Astrocyte (in vitro differentiated cells and primary cell): ENCODE results near the gene TATDN2. TPM values are rescaled to one million over a fixed set of nuclear protein-coding genes. Genes with fewer than 3 reads are reported as not detected.

Experiments used
- DNase-seq: peaks from one replicate; pipeline ENCODE4 v3.0.0-alpha.2; 2010; ENCODE audit warnings: low read depth
- FAIRE-seq: peaks from 2 replicates; lab custom pipeline; 2011; peaks lifted over from hg19 to GRCh38; lab: Jason Lieb, UNC
- H2AFZ ChIP-seq: 2 replicates; pipeline ENCODE4 v1.6.0; 2012; ENCODE audit warnings: low read depth, low read length, inconsistent platforms
- H3K27ac ChIP-seq: 2 replicates; pipeline ENCODE4 v1.5.1; 2011; ENCODE audit warnings: low read depth, low read length, inconsistent platforms
- H3K27me3 ChIP-seq: 2 replicates; pipeline ENCODE4 v1.6.0; 2011; ENCODE audit warnings: low read length, inconsistent platforms; ENCODE audit not compliant: insufficient read depth
- H3K36me3 ChIP-seq: 2 replicates; pipeline ENCODE4 v1.5.1; 2011; ENCODE audit warnings: low read length, inconsistent platforms; ENCODE audit not compliant: insufficient read depth
- H3K4me1 ChIP-seq: 2 replicates; pipeline ENCODE4 v1.5.1; 2011; ENCODE audit warnings: low read length, inconsistent platforms; ENCODE audit not compliant: insufficient read depth
- H3K4me2 ChIP-seq: 2 replicates; pipeline ENCODE4 v1.6.0; 2012; ENCODE audit warnings: low read length, inconsistent platforms
- H3K4me3 ChIP-seq: 2 replicates; pipeline ENCODE4 v1.5.1; 2011; ENCODE audit warnings: low read depth, mild to moderate bottlenecking, low read length, inconsistent platforms; ENCODE audit not compliant: insufficient read depth
- H3K79me2 ChIP-seq: 2 replicates; pipeline ENCODE4 v1.6.0; 2012; ENCODE audit warnings: mild to moderate bottlenecking, low read length, inconsistent platforms; ENCODE audit not compliant: insufficient read depth
- H3K9ac ChIP-seq: 2 replicates; pipeline ENCODE4 v1.6.0; 2012; ENCODE audit warnings: mild to moderate bottlenecking, low read length, inconsistent platforms
- H3K9me3 ChIP-seq: 2 replicates; pipeline ENCODE4 v1.5.1; 2012; ENCODE audit warnings: low read depth, mild to moderate bottlenecking, low read length, inconsistent platforms; ENCODE audit not compliant: insufficient read depth
- H4K20me1 ChIP-seq: 2 replicates; pipeline ENCODE4 v1.6.0; 2012; ENCODE audit warnings: low read length, inconsistent platforms; ENCODE audit not compliant: insufficient read depth
- H3K27ac Mint-ChIP-seq: one replicate; pipeline ENCODE4 v1.8.0; 2021; ENCODE audit warnings: mild to moderate bottlenecking, mixed read lengths; ENCODE audit not compliant: unreplicated experiment
- H3K27me3 Mint-ChIP-seq: one replicate; pipeline ENCODE4 v1.8.0; 2021; ENCODE audit warnings: low read depth, mixed read lengths; ENCODE audit not compliant: unreplicated experiment
- H3K36me3 Mint-ChIP-seq: one replicate; pipeline ENCODE4 v1.8.0; 2021; ENCODE audit warnings: low read depth, mixed read lengths; ENCODE audit not compliant: unreplicated experiment
- H3K4me1 Mint-ChIP-seq: one replicate; pipeline ENCODE4 v1.8.0; 2021; ENCODE audit warnings: low read depth, mixed read lengths; ENCODE audit not compliant: unreplicated experiment
- H3K4me3 Mint-ChIP-seq: one replicate; pipeline ENCODE4 v1.8.0; 2021; ENCODE audit warnings: mild to moderate bottlenecking, moderate library complexity, mixed read lengths; ENCODE audit not compliant: unreplicated experiment
- H3K9me3 Mint-ChIP-seq: one replicate; pipeline ENCODE4 v1.8.0; 2021; ENCODE audit warnings: mild to moderate bottlenecking, mixed read lengths; ENCODE audit not compliant: unreplicated experiment
- EZH2 ChIP-seq: IDR thresholded peaks from 2 replicates; pipeline ENCODE4 v1.6.1; 2012; ENCODE audit warnings: mild to moderate bottlenecking, low read length, inconsistent platforms; ENCODE audit not compliant: insufficient read depth
- total RNA-seq: library from RNA; stranded (reverse); gene quantifications from 2 replicates; pipeline ENCODE4 v1.2.1, GENCODE V29; 2021
- TF ChIP-seq, protein P1 (sequence below): IDR thresholded peaks from 2 replicates; pipeline ENCODE4 v1.5.1; 2011; ENCODE audit warnings: low read depth, mild to moderate bottlenecking, inconsistent platforms, low read length, moderate library complexity; ENCODE audit not compliant: insufficient read depth

TATDN2 gene
- total RNA-seq, 1 donor from 2014 or later = 29.5 TPM

DNA sequence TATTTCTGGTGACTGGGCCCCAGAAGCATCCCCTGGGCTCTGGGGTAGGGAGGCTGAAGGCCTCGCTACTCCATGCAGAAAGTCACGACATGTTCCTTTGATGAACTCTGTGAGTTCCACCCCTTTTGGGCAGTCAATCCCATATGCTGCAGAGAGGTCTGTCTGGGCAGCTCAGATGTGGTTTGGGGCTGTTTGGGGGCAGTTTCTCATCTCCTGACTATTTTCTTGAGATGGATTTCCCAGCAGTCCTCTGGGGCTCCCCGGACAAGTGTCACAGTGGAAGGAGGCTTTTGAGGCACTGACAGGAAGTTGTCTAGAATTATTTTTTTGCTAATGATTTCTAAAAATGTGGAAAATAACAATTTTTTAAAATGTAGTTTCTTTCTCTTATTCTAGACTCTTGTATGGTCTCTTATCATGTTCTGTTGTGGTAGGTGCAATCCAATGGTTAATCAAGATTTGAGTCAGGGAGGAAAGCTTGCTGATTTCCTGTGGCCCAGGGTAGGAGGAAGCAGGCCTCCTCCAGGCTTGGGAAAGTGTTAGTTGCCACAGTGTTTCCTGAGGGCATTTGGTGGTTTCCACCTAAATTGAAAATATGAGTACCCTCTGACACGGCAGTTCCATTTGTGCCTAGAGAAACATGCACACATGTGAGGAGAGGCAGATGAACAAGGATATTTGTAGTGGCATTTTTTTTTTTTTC, 19.9 kb upstream of the TATDN2 start:
- FAIRE-seq (no peak), DNase-seq (no peak)
- TF ChIP-seq, protein P1, sequence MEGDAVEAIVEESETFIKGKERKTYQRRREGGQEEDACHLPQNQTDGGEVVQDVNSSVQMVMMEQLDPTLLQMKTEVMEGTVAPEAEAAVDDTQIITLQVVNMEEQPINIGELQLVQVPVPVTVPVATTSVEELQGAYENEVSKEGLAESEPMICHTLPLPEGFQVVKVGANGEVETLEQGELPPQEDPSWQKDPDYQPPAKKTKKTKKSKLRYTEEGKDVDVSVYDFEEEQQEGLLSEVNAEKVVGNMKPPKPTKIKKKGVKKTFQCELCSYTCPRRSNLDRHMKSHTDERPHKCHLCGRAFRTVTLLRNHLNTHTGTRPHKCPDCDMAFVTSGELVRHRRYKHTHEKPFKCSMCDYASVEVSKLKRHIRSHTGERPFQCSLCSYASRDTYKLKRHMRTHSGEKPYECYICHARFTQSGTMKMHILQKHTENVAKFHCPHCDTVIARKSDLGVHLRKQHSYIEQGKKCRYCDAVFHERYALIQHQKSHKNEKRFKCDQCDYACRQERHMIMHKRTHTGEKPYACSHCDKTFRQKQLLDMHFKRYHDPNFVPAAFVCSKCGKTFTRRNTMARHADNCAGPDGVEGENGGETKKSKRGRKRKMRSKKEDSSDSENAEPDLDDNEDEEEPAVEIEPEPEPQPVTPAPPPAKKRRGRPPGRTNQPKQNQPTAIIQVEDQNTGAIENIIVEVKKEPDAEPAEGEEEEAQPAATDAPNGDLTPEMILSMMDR = no peak
- TF ChIP-seq EZH2 = no peak
- no peaks in the 10 kb centered on the region for H3K79me2 ChIP-seq
- no peak overlapping the region for H3K4me3 ChIP-seq
- H3K4me2 ChIP-seq = no peak overlapping the region
- H3K9me3 ChIP-seq = no peaks in the 10 kb centered on the region
- Mint-ChIP-seq H3K4me3 (no peak overlapping the region), H3K27me3 (no peaks in the 10 kb centered on the region), H3K36me3 (no peaks in the 10 kb centered on the region), H3K4me1 (no peaks in the 10 kb centered on the region), H3K9me3 (no peaks in the 10 kb centered on the region), H3K27ac (no peak overlapping the region)
- no peak overlapping the region for H3K27ac ChIP-seq
- H3K4me1 ChIP-seq = peaks cover 4% of the 10 kb centered on the region
- no peak overlapping the region for H2AFZ ChIP-seq
- H4K20me1 ChIP-seq = peaks cover 5% of the 10 kb centered on the region
- H3K27me3 ChIP-seq = no peaks in the 10 kb centered on the region
- H3K36me3 ChIP-seq = peaks cover 8% of the 10 kb centered on the region
- H3K9ac ChIP-seq = no peak overlapping the region

DNA sequence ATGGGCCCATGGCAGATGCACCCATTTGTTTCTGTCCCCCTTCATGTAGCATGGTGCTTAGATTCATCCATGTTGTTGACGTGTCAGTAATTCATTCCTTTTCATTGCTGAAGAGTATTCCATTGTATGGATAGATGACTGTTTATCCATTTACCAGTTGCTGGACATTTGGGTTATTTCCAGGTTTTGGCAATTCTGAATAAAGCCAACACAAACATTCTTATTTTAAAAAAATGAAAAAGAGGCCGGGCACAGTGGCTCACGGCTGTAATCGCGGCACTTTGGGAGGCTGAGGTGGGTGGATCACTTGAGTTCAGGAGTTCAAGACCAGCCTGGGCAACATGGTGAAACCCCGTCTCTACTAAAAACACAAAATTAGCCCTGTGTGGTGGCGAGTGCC, 18.7 kb upstream of the TATDN2 start:
- no peaks in the 10 kb centered on the region for H3K36me3 Mint-ChIP-seq
- DNase-seq (no peak), FAIRE-seq (no peak)
- no peaks in the 10 kb centered on the region for H3K4me1 Mint-ChIP-seq
- no peak overlapping the region for H3K4me3 Mint-ChIP-seq
- H3K36me3 ChIP-seq = peaks cover 8% of the 10 kb centered on the region
- H3K4me2 ChIP-seq = no peak overlapping the region
- H3K4me1 ChIP-seq = peaks cover 4% of the 10 kb centered on the region
- no peaks in the 10 kb centered on the region for H3K9me3 Mint-ChIP-seq
- no peak overlapping the region for H3K27ac ChIP-seq
- no peaks in the 10 kb centered on the region for H3K79me2 ChIP-seq
- no peaks in the 10 kb centered on the region for H3K27me3 Mint-ChIP-seq
- no peaks in the 10 kb centered on the region for H3K27me3 ChIP-seq
- no peak overlapping the region for H3K4me3 ChIP-seq
- H3K9ac ChIP-seq = no peak overlapping the region
- H3K9me3 ChIP-seq = no peaks in the 10 kb centered on the region
- H4K20me1 ChIP-seq = peaks cover 5% of the 10 kb centered on the region
- TF ChIP-seq, protein P1 = no peak
- no peak for TF ChIP-seq EZH2
- H3K27ac Mint-ChIP-seq = no peak overlapping the region
- H2AFZ ChIP-seq = no peak overlapping the region

DNA sequence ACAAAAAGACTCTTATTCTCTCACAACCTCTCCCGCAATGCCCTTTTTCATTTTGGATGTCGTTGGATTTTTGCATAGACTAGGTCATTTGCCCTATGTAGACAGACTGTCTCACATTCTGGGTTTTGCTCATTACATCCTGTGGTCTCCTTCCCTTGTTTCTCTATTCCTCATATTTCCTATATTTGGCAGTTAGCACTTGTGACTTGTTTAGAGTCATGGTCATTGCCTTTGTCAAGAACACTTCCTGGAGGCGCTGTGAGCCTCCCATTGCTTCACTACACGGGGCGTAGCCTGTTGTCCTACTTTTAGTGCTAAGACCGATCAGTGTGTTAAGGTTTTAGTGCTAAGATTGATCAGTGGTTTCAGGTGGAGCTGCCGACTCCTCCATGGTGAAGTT, 16.1 kb upstream of the TATDN2 start:
- FAIRE-seq (no peak), DNase-seq (no peak)
- no peaks in the 10 kb centered on the region for H3K27me3 ChIP-seq
- no peaks in the 10 kb centered on the region for H3K79me2 ChIP-seq
- H3K9me3 ChIP-seq = no peaks in the 10 kb centered on the region
- no peak overlapping the region for H3K27ac Mint-ChIP-seq
- H3K9me3 Mint-ChIP-seq = no peaks in the 10 kb centered on the region
- H3K36me3 ChIP-seq = peaks cover 12% of the 10 kb centered on the region
- no peak overlapping the region for H3K4me2 ChIP-seq
- no peaks in the 10 kb centered on the region for H3K27me3 Mint-ChIP-seq
- H3K4me1 Mint-ChIP-seq = no peaks in the 10 kb centered on the region
- no peak overlapping the region for H3K4me3 Mint-ChIP-seq
- H3K4me3 ChIP-seq = no peak overlapping the region
- TF ChIP-seq, protein P1 = no peak
- TF ChIP-seq EZH2 = no peak
- H3K36me3 Mint-ChIP-seq = peaks cover 2% of the 10 kb centered on the region
- no peaks in the 10 kb centered on the region for H3K4me1 ChIP-seq
- no peak overlapping the region for H2AFZ ChIP-seq
- H3K27ac ChIP-seq = no peak overlapping the region
- H3K9ac ChIP-seq = no peak overlapping the region
- no peaks in the 10 kb centered on the region for H4K20me1 ChIP-seq
